ENCODE results near the gene PPBP.

The PPBP gene

GRCh38 chr4:73947239-73947985 lies 40.6 kb downstream of the PPBP start:
- no peak for DNase-seq

- DNase-seq: no peak
Measured at GRCh38 chr4:73945674-73946449, 42.1 kb downstream of the PPBP start.

- DNase-seq: no peak
Measured at GRCh38 chr4:73945140-73945539, 42.9 kb downstream of the PPBP start.

- no peak for DNase-seq
Measured at GRCh38 chr4:73944061-73944875, 43.7 kb downstream of the PPBP start.

GRCh38 chr4:73943555-73943954 lies 44.4 kb downstream of the PPBP start:
- DNase-seq: no peak

- no peak for DNase-seq
Measured at GRCh38 chr4:73936969-73937368, 51.0 kb downstream of the PPBP start.

Measured in GOT3 (cell line).